ENCODE results near the gene APLF. TPM values are rescaled to one million over a fixed set of nuclear protein-coding genes. Genes with fewer than 3 reads are reported as not detected.
"Not testable (repeated sequence)": the region's sequence is repeated elsewhere in the genome, so short reads cannot be mapped to it uniquely, and the experiment has no call there.

Gene APLF
- total RNA-seq, 1 donor from 2014 or later = 11.6 TPM

DNA sequence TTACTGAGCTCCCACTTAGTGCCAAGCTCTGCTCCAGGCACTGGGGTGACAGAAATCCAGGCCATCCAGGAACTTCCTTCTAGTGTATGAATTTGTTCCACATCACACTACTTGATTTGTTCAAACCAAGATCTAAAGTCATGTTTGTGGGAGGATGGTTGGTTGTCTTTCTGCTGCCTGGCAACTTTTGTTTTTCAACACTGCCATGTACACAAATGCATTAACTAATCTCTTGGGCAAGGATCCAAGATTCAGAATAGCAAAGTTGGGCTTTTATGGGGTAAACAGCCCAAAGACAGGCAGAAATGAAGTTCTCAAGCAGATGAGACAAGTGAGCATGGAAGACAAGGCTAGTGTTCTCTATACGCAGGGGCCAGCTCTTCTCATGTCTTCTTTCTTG, 122.6 kb downstream of the APLF start:
- Mint-ChIP-seq H3K36me3 (ENCODE audit: insufficient read depth) (no peaks in the 10 kb centered on the region), H3K27me3 (no peaks in the 10 kb centered on the region), H3K4me1 (ENCODE audit: low read depth) (peaks cover 9% of the 10 kb centered on the region), H3K4me3 (ENCODE audit: low read depth) (no peak overlapping the region), H3K27ac (peak overlapping the region; percentile 79), H3K9me3 (ENCODE audit: low read depth) (no peaks in the 10 kb centered on the region)
- DNase-seq (ENCODE audit: low spot score, unreplicated experiment) = no peak
- TF ChIP-seq, protein P1, sequence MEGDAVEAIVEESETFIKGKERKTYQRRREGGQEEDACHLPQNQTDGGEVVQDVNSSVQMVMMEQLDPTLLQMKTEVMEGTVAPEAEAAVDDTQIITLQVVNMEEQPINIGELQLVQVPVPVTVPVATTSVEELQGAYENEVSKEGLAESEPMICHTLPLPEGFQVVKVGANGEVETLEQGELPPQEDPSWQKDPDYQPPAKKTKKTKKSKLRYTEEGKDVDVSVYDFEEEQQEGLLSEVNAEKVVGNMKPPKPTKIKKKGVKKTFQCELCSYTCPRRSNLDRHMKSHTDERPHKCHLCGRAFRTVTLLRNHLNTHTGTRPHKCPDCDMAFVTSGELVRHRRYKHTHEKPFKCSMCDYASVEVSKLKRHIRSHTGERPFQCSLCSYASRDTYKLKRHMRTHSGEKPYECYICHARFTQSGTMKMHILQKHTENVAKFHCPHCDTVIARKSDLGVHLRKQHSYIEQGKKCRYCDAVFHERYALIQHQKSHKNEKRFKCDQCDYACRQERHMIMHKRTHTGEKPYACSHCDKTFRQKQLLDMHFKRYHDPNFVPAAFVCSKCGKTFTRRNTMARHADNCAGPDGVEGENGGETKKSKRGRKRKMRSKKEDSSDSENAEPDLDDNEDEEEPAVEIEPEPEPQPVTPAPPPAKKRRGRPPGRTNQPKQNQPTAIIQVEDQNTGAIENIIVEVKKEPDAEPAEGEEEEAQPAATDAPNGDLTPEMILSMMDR (IDR thresholded peaks at IDR 0.05; ENCODE audit: unreplicated experiment) = no peak

DNA sequence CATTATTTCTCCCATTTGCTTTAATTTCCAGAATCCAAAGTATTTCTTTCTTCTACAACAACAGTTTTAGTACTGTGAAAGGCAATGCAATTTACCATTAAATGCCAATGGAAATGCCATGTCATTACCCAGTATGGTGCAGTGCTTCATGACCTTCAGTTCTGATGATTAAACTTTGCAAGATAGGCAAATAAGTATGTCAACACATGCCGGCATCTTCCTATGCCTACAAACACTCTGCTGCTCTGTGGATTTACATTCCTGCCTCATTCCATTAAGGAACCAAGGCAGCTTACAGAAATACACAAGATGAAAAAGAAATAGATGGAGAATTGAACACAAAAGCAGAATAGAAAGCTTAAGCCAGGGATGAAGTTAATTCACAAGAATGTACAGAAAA, 123.3 kb downstream of the APLF start:
- peaks cover 12% of the 10 kb centered on the region for H3K4me1 Mint-ChIP-seq (ENCODE audit: low read depth)
- no peak overlapping the region for H3K4me3 Mint-ChIP-seq (ENCODE audit: low read depth)
- no peak for DNase-seq (ENCODE audit: low spot score, unreplicated experiment)
- no peak overlapping the region for H3K27ac Mint-ChIP-seq
- no peaks in the 10 kb centered on the region for H3K36me3 Mint-ChIP-seq (ENCODE audit: insufficient read depth)
- H3K27me3 Mint-ChIP-seq = no peaks in the 10 kb centered on the region
- TF ChIP-seq, protein P1 (IDR thresholded peaks at IDR 0.05; ENCODE audit: unreplicated experiment) = no peak
- no peaks in the 10 kb centered on the region for H3K9me3 Mint-ChIP-seq (ENCODE audit: low read depth)

DNA sequence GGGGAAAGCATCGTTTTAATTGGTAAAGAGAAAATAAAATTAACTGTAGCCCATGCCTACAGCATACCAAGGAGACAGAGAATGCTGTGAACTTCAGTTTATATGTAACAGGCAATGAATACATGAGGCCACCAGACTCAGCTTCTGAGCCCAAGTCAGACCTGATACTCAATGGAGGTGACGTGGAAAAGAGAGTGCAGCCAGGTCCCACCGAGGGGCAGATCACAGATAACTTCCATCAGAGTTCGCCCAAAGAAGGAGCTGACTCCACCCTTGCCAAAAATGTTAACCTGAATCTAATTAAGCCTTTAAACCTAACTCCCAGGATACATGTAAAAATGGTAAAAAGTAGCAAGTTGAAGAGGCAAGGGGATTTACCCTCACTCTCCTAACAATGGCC, 123.8 kb downstream of the APLF start:
- H3K4me3 Mint-ChIP-seq (ENCODE audit: low read depth) = no peak overlapping the region
- no peaks in the 10 kb centered on the region for H3K36me3 Mint-ChIP-seq (ENCODE audit: insufficient read depth)

DNA sequence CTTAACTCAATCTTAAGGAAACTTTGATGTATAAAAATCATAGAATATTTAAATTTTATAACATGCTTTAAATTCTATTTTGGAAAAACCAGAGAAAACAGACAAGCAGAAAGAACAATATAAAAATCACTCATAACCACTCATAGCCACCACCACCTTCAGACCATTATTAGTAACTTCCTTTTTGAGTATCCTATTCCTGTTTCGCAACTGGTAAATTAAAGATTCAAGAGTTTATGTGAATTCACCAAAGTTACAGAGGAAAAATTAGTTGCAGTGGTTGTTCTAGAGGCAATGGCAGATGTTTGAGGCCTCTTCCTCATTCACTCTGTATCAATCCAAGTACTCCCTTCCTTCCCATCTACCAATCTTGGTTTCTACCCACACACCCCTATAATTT, 126.7 kb downstream of the APLF start:
- Mint-ChIP-seq H3K36me3 (ENCODE audit: insufficient read depth) (peaks cover 1% of the 10 kb centered on the region), H3K4me1 (ENCODE audit: low read depth) (peaks cover 12% of the 10 kb centered on the region), H3K27ac (no peak overlapping the region), H3K27me3 (no peaks in the 10 kb centered on the region), H3K4me3 (ENCODE audit: low read depth) (no peak overlapping the region), H3K9me3 (ENCODE audit: low read depth) (peaks cover 5% of the 10 kb centered on the region)
- TF ChIP-seq, protein P1 (IDR thresholded peaks at IDR 0.05; ENCODE audit: unreplicated experiment) = no peak
- DNase-seq (ENCODE audit: low spot score, unreplicated experiment) = no peak

More for the DNA sequence above, 123.8 kb downstream of the APLF start:
- TF ChIP-seq, protein P1 (IDR thresholded peaks at IDR 0.05; ENCODE audit: unreplicated experiment) = no peak
- Mint-ChIP-seq H3K27me3 (no peaks in the 10 kb centered on the region), H3K4me1 (ENCODE audit: low read depth) (peaks cover 12% of the 10 kb centered on the region), H3K9me3 (ENCODE audit: low read depth) (no peaks in the 10 kb centered on the region), H3K27ac (no peak overlapping the region)
- DNase-seq (ENCODE audit: low spot score, unreplicated experiment) = no peak

DNA sequence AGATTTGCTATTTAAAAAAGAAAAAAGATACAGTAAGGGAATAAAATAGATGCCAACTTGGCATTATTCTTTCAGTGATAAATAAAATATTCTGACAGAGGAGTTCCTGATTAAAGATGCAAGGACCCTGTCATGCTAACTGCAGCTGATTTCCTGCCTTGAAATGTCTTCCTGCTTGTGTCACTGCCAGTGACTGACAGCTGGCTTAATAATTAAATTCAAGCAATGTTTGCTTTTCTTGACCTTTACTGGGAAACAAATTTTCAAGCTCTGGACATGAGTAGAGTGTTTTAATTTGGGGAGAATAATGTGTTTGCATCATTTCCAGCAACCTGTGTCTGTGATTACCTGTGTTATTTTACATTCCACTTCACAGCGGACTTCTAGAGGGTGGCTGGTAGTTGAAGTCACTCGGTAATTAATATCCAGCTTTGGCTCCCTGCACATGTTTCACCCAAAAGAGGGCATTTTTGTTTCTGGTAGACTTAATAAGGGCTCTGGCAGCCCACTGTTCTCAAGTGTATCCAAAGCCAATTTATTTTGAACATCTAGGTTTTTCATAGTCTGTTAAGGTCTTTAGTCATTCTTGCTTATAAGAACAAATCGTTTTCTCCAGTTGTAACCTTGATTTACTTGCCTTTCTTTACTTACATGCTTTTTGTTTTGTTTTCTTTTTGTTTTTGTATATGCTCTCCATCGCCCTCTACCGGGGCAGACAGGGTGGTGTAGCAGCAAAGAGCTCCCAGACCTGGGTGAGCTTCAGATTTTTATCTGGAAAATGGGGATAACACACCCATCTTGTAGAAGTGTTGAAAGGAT, 127.5 kb downstream of the APLF start:
- Mint-ChIP-seq H3K4me3 (ENCODE audit: low read depth) (no peak overlapping the region), H3K36me3 (ENCODE audit: insufficient read depth) (peaks cover 1% of the 10 kb centered on the region), H3K27me3 (no peaks in the 10 kb centered on the region), H3K9me3 (ENCODE audit: low read depth) (peaks cover 14% of the 10 kb centered on the region), H3K27ac (no peak overlapping the region), H3K4me1 (ENCODE audit: low read depth) (peaks cover 12% of the 10 kb centered on the region)
- TF ChIP-seq, protein P1 (IDR thresholded peaks at IDR 0.05; ENCODE audit: unreplicated experiment) = peak; percentile 72
- DNase-seq (ENCODE audit: low spot score, unreplicated experiment) = no peak

DNA sequence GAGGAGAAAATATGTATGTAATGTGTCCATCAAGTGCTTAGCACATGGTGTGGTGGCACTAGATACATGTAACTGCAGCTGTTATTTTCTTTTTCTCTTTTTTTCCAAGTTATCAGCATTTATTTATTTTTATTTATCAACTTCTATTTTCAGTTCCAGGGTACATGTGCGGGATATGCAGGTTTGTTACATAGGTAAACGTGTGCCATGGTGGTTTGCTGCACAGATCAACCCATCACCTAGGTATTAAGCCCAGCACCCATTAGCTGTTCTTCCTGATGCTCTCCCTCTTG, 128.1 kb downstream of the APLF start:
- peaks cover 12% of the 10 kb centered on the region for H3K4me1 Mint-ChIP-seq (ENCODE audit: low read depth)
- H3K4me3 Mint-ChIP-seq (ENCODE audit: low read depth); H3K27me3 Mint-ChIP-seq; H3K36me3 Mint-ChIP-seq (ENCODE audit: insufficient read depth); H3K27ac Mint-ChIP-seq; DNase-seq (ENCODE audit: low spot score, unreplicated experiment): not testable (repeated sequence)
- H3K9me3 Mint-ChIP-seq (ENCODE audit: low read depth) = peaks cover 19% of the 10 kb centered on the region

DNA sequence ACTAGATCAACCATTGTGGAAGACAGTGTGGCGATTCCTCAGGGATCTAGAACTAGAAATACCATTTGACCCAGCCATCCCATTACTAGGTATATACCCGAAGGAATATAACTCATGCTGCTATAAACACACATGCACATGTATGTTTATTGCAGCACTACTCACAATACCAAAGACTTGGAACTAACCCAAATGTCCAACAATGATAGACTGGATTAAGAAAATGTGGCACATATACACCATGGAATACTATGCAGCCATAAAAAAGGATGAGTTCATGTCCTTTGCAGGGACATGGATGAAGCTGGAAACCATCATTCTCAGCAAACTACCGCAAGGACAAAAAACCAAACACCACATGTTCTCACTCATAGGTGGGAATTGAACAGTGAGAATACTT, 133.1 kb downstream of the APLF start:
- H3K4me3 Mint-ChIP-seq (ENCODE audit: low read depth); H3K27me3 Mint-ChIP-seq; H3K27ac Mint-ChIP-seq; H3K4me1 Mint-ChIP-seq (ENCODE audit: low read depth); H3K36me3 Mint-ChIP-seq (ENCODE audit: insufficient read depth); DNase-seq (ENCODE audit: low spot score, unreplicated experiment): not testable (repeated sequence)
- H3K9me3 Mint-ChIP-seq (ENCODE audit: low read depth) = peaks cover 34% of the 10 kb centered on the region
